NOMO-1 (cell line): ENCODE data around the gene KDM1A.

Source experiments
- DNase-seq, 2 experiments: peaks; one replicate each; lab custom pipeline; 2025; ENCODE audit not compliant: unreplicated experiment in 2 of 2; lab: John Stamatoyannopoulos, UW

KDM1A gene

GRCh38 chr1:23103001-23103889 is 84.0 kb downstream of the KDM1A start:
- peak; percentile 12 to 82 for DNase-seq

GRCh38 chr1:23108918-23109533 is 89.8 kb downstream of the KDM1A start:
- DNase-seq, result no peak

GRCh38 chr1:23110391-23110790 is 91.1 kb downstream of the KDM1A start:
- no peak for DNase-seq

GRCh38 chr1:23111600-23112535 is 92.6 kb downstream of the KDM1A start:
- DNase-seq, result no peak

- DNase-seq, result no peak
Measured at GRCh38 chr1:23114424-23115079, 95.3 kb downstream of the KDM1A start.

- DNase-seq, result no peak
Measured at GRCh38 chr1:23116216-23116836, 97.1 kb downstream of the KDM1A start.

- DNase-seq, result no peak
Measured at GRCh38 chr1:23116921-23117699, 97.8 kb downstream of the KDM1A start.

- DNase-seq, result no peak
Measured at GRCh38 chr1:23118407-23118806, 99.1 kb downstream of the KDM1A start.

GRCh38 chr1:23118957-23119792 is 99.9 kb downstream of the KDM1A start:
- peak in 1 of 2 experiments; percentile 5 for DNase-seq

GRCh38 chr1:23120383-23120782 is 101.1 kb downstream of the KDM1A start:
- no peak for DNase-seq

GRCh38 chr1:23122023-23122748 is 102.9 kb downstream of the KDM1A start:
- DNase-seq, result no peak

- DNase-seq, result no peak
Measured at GRCh38 chr1:23122796-23123195, 103.5 kb downstream of the KDM1A start.

- DNase-seq, result no peak
Measured at GRCh38 chr1:23123528-23123927, 104.3 kb downstream of the KDM1A start.

- no peak for DNase-seq
Measured at GRCh38 chr1:23124259-23125026, 105.2 kb downstream of the KDM1A start.

- DNase-seq, result no peak
Measured at GRCh38 chr1:23125489-23125888, 106.2 kb downstream of the KDM1A start.

GRCh38 chr1:23126200-23126599 is 106.9 kb downstream of the KDM1A start:
- no peak for DNase-seq

GRCh38 chr1:23126801-23127200 is 107.5 kb downstream of the KDM1A start:
- no peak for DNase-seq
